NCI-H345 treated with DMSO at 0.1 percent for 48 hours (cell line): ENCODE results near the gene SCG3.

ENCODE experiments used
- DNase-seq: peaks from one replicate; lab custom pipeline; 2025; ENCODE audit not compliant: unreplicated experiment; lab: John Stamatoyannopoulos, UW

Gene SCG3

GRCh38 chr15:51677452-51677851 is 3.9 kb upstream of the SCG3 start:
- DNase-seq, result no peak

- DNase-seq, result no peak
These were observed 3.2 kb upstream of the SCG3 start for GRCh38 chr15:51678096-51678495.

GRCh38 chr15:51680321-51680720 is 982 bp upstream of the SCG3 start:
- DNase-seq, result no peak

- DNase-seq, result no peak
These were observed 6.3 kb downstream of the SCG3 start for GRCh38 chr15:51687565-51687964.

GRCh38 chr15:51688863-51689262 is 7.6 kb downstream of the SCG3 start:
- DNase-seq, result no peak

GRCh38 chr15:51692154-51692553 is 10.9 kb downstream of the SCG3 start:
- no peak for DNase-seq

- no peak for DNase-seq
These were observed 15.3 kb downstream of the SCG3 start for GRCh38 chr15:51696566-51696965.

- DNase-seq, result no peak
These were observed 15.9 kb downstream of the SCG3 start for GRCh38 chr15:51697163-51697562.

GRCh38 chr15:51699373-51699772 is 18.1 kb downstream of the SCG3 start:
- DNase-seq, result no peak

- no peak for DNase-seq
These were observed 21.4 kb downstream of the SCG3 start for GRCh38 chr15:51702710-51703109.

- DNase-seq, result no peak
These were observed 25.0 kb downstream of the SCG3 start for GRCh38 chr15:51706291-51706690.

GRCh38 chr15:51706926-51707608 is 25.8 kb downstream of the SCG3 start:
- no peak for DNase-seq

- peak; percentile 73 for DNase-seq
These were observed 26.7 kb downstream of the SCG3 start for GRCh38 chr15:51708013-51708412.

GRCh38 chr15:51709031-51709430 is 27.7 kb downstream of the SCG3 start:
- DNase-seq, result no peak

GRCh38 chr15:51714162-51714561 is 32.9 kb downstream of the SCG3 start:
- no peak for DNase-seq

- no peak for DNase-seq
These were observed 33.6 kb downstream of the SCG3 start for GRCh38 chr15:51714911-51715310.

GRCh38 chr15:51718219-51718618 is 36.9 kb downstream of the SCG3 start:
- DNase-seq, result no peak

GRCh38 chr15:51718746-51719145 is 37.4 kb downstream of the SCG3 start:
- DNase-seq, result no peak

GRCh38 chr15:51720201-51720995 is 39.1 kb downstream of the SCG3 start:
- no peak for DNase-seq

- no peak for DNase-seq
These were observed 40.1 kb downstream of the SCG3 start for GRCh38 chr15:51721199-51721960.

GRCh38 chr15:51724199-51724598 is 42.9 kb downstream of the SCG3 start:
- no peak for DNase-seq

- DNase-seq, result no peak
These were observed 43.4 kb downstream of the SCG3 start for GRCh38 chr15:51724673-51725072.
